HL-60 (cell line): ENCODE measurements around the gene DIAPH1.

Experiments
- DNase-seq, 2 experiments: peaks; one replicate each; pipeline ENCODE4 v3.0.0-alpha.2; 2010 to 2020; ENCODE audit warnings: low read depth in 1 of 2, low spot score in 1 of 2
- H3K27ac ChIP-seq: fragments of 250-450 bp; sonication (Bioruptor Pico); replicated peaks from 2 replicates; pipeline ENCODE4 v1.5.1; 2020; ENCODE audit warnings: mild to moderate bottlenecking, moderate library complexity
- H3K27me3 ChIP-seq: fragments of 250-450 bp; sonication (Bioruptor Pico); 2 replicates; pipeline ENCODE4 v1.5.1; 2021; ENCODE audit warnings: mild to moderate bottlenecking, moderate library complexity; ENCODE audit not compliant: insufficient read depth, poor library complexity, severe bottlenecking
- H3K4me3 ChIP-seq: replicated peaks from 2 replicates; pipeline ENCODE4 v1.5.1; 2011; ENCODE audit warnings: mild to moderate bottlenecking, control low read depth, low read length; ENCODE audit not compliant: insufficient read depth
- CTCF ChIP-seq: IDR thresholded peaks from one replicate; pipeline ENCODE4 v1.5.1; 2011; ENCODE audit warnings: low read length, control low read depth, inconsistent platforms; ENCODE audit not compliant: insufficient read depth
- GABPA ChIP-seq: IDR thresholded peaks from 2 replicates; pipeline ENCODE4 v1.6.1; 2012; ENCODE audit warnings: low read depth
- POLR2AphosphoS5 ChIP-seq: IDR thresholded peaks from 2 replicates; pipeline ENCODE4 v1.6.1; 2012; ENCODE audit warnings: low read depth
- REST ChIP-seq: IDR thresholded peaks from 2 replicates; pipeline ENCODE4 v1.6.1; 2012; ENCODE audit warnings: low read depth; ENCODE audit not compliant: insufficient replicate concordance
- SPI1 ChIP-seq: IDR thresholded peaks from 2 replicates; pipeline ENCODE4 v1.6.1; 2012; ENCODE audit warnings: low read depth, mild to moderate bottlenecking, borderline replicate concordance

DIAPH1 gene

DNA sequence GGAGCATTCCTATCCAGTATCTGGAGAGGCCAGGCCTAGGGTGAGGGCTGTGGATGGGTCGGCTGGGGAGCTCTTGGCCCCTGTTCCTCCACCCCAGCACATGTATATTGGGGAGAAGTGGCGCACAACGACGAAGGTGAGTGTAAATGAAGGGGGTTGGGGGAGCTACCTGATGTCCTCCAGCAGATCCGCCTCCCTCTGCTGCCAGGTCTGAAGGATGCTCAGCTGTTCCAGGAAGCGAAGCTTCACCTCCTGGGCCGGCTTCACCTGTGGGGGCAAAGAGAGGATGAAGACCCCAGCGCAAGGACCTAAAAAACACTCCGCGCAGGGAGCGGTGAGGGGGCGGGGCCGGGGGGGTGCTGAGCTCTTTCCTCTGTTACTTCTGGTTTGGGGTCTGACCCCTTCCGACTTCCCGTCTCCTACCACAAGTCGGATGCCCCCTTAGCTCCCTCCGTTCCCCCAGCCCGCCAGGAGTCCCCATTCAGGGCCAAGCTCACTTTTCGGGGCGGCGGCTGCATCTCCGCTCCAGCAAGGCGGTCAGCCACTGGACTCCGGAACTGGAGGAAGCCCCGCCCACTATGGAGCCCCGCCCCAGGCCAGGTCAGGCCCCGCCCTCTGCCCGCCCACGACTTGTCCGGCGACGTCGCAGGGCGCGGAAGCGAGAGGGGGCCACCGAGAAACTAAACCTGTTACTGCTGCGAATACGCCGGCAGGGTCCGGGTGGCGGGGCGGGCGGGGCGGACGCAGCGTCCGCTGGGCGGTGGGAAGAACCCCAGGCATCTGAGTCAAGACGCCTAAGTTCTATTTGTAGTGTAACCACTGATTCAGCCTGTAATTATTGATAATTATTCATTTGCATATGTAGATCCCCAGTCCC, 32.3 kb upstream of the DIAPH1 start, which contains the start of gene FCHSD1:
TSS of gene FCHSD1 (minus strand) at position 568 of the 877 bp plus-strand sequence. CDS start at position 518, 50 bp downstream.
- no peaks in the 10 kb centered on the region for H3K27me3 ChIP-seq
- peak within 1 kb of the TSS; percentile 41 for H3K27ac ChIP-seq
- TF ChIP-seq SPI1 (0 out of 2 replicates have a peak, but pooled peaks have one; percentile 10), POLR2AphosphoS5 (no peak; the same call in 1 of the 2 replicates)
- peak within 1 kb of the TSS; percentile 65 for H3K4me3 ChIP-seq
- DNase-seq, result peak; percentile 78 to 81

GRCh38 chr5:141649972-141650371, 31.2 kb upstream of the DIAPH1 start:
- TF ChIP-seq GABPA (no peak), POLR2AphosphoS5 (no peak), REST (no peak), CTCF (no peak), SPI1 (no peak)
- Histone ChIP-seq H3K27me3 (no peaks in the 10 kb centered on the region), H3K27ac (no peak overlapping the region), H3K4me3 (no peak overlapping the region)
- DNase-seq, result no peak

- TF ChIP-seq SPI1 (no peak), GABPA (no peak), CTCF (no peak), POLR2AphosphoS5 (no peak), REST (no peak)
- H3K27me3 ChIP-seq, result no peaks in the 10 kb centered on the region
- no peak overlapping the region for H3K4me3 ChIP-seq
- no peak for DNase-seq
- no peak overlapping the region for H3K27ac ChIP-seq
Measured at GRCh38 chr5:141649056-141649688, 30.4 kb upstream of the DIAPH1 start.

DNA sequence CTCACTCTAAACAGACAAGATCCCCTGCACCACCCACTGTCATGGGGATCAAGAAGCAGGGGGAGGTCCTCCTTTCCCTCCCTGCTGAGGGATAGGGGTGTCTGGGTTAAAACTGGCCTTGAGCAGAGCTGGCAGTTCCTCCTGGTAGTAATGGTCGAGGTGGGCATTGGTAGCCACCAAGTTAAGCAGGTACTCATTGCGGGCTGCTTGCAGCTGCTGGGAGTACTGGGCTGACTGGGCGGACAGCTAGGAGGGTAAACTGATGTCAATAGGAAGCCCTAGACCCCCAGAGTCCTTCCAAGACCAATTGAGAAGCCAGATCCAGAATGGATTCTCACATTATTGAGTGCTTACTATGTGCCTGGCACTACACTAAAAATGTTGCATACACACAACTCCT, 29.1 kb upstream of the DIAPH1 start:
- no peaks in the 10 kb centered on the region for H3K27me3 ChIP-seq
- H3K27ac ChIP-seq, result no peak overlapping the region
- no peak for DNase-seq
- no peak for TF ChIP-seq GABPA
- TF ChIP-seq CTCF, result no peak
- TF ChIP-seq POLR2AphosphoS5, result no peak
- no peak for TF ChIP-seq SPI1
- no peak for TF ChIP-seq REST
- H3K4me3 ChIP-seq, result no peak overlapping the region
